Thyroid gland (tissue), 4 donors: ENCODE results near the gene EEA1. TPM values are rescaled to one million over a fixed set of nuclear protein-coding genes. Genes with fewer than 3 reads are reported as not detected.

Experiments
- DNase-seq, 2 donors: peaks; one replicate each; pipeline ENCODE4 v3.0.0-alpha.2; 2019
- H3K27ac ChIP-seq, 3 donors: fragments of 200-600 bp; sonication (generic); 1 replicate in 2 of 3; 2 replicates in 1 of 3; pipeline ENCODE4 v1.5.1; 2016 to 2019; ENCODE audit warnings: mild to moderate bottlenecking in 1 of 3, moderate library complexity in 1 of 3
- H3K27me3 ChIP-seq: fragments of 200-600 bp; sonication (generic); one replicate; pipeline ENCODE4 v1.5.1; 2019
- H3K36me3 ChIP-seq, 2 donors: fragments of 200-600 bp; sonication (generic); one replicate each; pipeline ENCODE4 v1.5.1; 2016 to 2019
- H3K4me1 ChIP-seq, 2 donors: fragments of 200-600 bp; sonication (generic); one replicate each; pipeline ENCODE4 v1.5.1; 2017 to 2019
- H3K4me3 ChIP-seq, 3 donors: fragments of 200-600 bp; sonication (generic); replicated peaks in 1 of 3; 1 replicate in 2 of 3; 2 replicates in 1 of 3; pipeline ENCODE4 v1.5.1; 2016; ENCODE audit warnings: mild to moderate bottlenecking in 1 of 3
- H3K9me3 ChIP-seq: fragments of 200-600 bp; sonication (generic); one replicate; pipeline ENCODE4 v1.5.1; 2017
- CTCF ChIP-seq, 6 experiments: fragments of 200-600 bp in 3 of 6; fragments of 450-650 bp in 3 of 6; sonication (generic) in 3 of 6; IDR thresholded peaks; one replicate each; pipeline ENCODE4 v1.5.1; 2016 to 2019; ENCODE audit warnings: antibody characterized with exemption in 6 of 6, mild to moderate bottlenecking in 2 of 6, inconsistent platforms in 1 of 6, moderate library complexity in 1 of 6
- POLR2A ChIP-seq, 2 donors: fragments of 450-650 bp; IDR thresholded peaks; one replicate each; pipeline ENCODE4 v1.6.1; 2017; ENCODE audit warnings: antibody characterized with exemption in 2 of 2, mild to moderate bottlenecking in 2 of 2, moderate library complexity in 1 of 2
- WGBS, 2 donors: methylation state at CpG; one replicate each; pipeline ENCODE4 v1.1.5; 2017; 5-methylcytosine and 5-hydroxymethylcytosine counted together
- intact Hi-C: fragments of 100-400 bp; cut with DNase I; formaldehyde crosslinking; loops from one replicate; pipeline ENCODE4 v1.15.1; 2023
- total RNA-seq, 4 donors: library from RNA; depleted of rRNA; stranded (reverse); fragments of >200 nt; gene quantifications; one replicate each; pipeline ENCODE4 v1.2.3, GENCODE V29; 2016

EEA1 gene
- total RNA-seq, 4 donors from 2014 or later: 16.0 to 21.8 (median 19.3) TPM

- intact Hi-C loops: no loop called here
- Histone ChIP-seq H3K4me1 (no peaks in the 10 kb centered on the region), H3K9me3 (no peaks in the 10 kb centered on the region), H3K36me3 (no peaks in the 10 kb centered on the region), H3K27ac (no peak overlapping the region), H3K4me3 (no peak overlapping the region), H3K27me3 (no peaks in the 10 kb centered on the region)
- TF ChIP-seq CTCF (IDR thresholded peaks at IDR 0.05): no peak
- TF ChIP-seq POLR2A (IDR thresholded peaks at IDR 0.05): no peak
- DNase-seq: no peak
- 92% methylated on average over 5 of the region's 5 CpGs for WGBS, 2 donors
Observed at GRCh38 chr12:92762773-92763172, 166.3 kb downstream of the EEA1 start.

- intact Hi-C loops: no loop called here
- Histone ChIP-seq H3K4me3 (no peak overlapping the region), H3K9me3 (no peaks in the 10 kb centered on the region), H3K27me3 (no peaks in the 10 kb centered on the region), H3K36me3 (no peaks in the 10 kb centered on the region), H3K27ac (no peak overlapping the region), H3K4me1 (no peaks in the 10 kb centered on the region)
- no peak for DNase-seq
- 59 to 79% methylated on average over 3 of the region's 3 CpGs for WGBS, 2 donors
- no peak for TF ChIP-seq CTCF (IDR thresholded peaks at IDR 0.05)
- TF ChIP-seq POLR2A (IDR thresholded peaks at IDR 0.05): no peak
Observed at GRCh38 chr12:92759634-92760268, 169.3 kb downstream of the EEA1 start.

- 85 to 87% methylated on average over 5 of the region's 5 CpGs for WGBS, 2 donors
- Histone ChIP-seq H3K9me3 (no peaks in the 10 kb centered on the region), H3K27ac (no peak overlapping the region), H3K4me1 (no peaks in the 10 kb centered on the region), H3K4me3 (no peak overlapping the region), H3K27me3 (no peaks in the 10 kb centered on the region), H3K36me3 (no peaks in the 10 kb centered on the region)
- TF ChIP-seq CTCF (IDR thresholded peaks at IDR 0.05) (no peak), POLR2A (IDR thresholded peaks at IDR 0.05) (no peak)
- intact Hi-C loops: no loop called here
- DNase-seq: no peak
Observed at GRCh38 chr12:92757597-92758121, 171.4 kb downstream of the EEA1 start.

- Histone ChIP-seq H3K9me3 (no peaks in the 10 kb centered on the region), H3K4me1 (no peaks in the 10 kb centered on the region), H3K27ac (no peak overlapping the region), H3K27me3 (no peaks in the 10 kb centered on the region), H3K36me3 (no peaks in the 10 kb centered on the region), H3K4me3 (no peak overlapping the region)
- WGBS, 2 donors: 73 to 76% methylated on average over 3 of the region's 3 CpGs
- no peak for DNase-seq
- intact Hi-C loops: no loop called here
- TF ChIP-seq POLR2A (IDR thresholded peaks at IDR 0.05) (no peak), CTCF (IDR thresholded peaks at IDR 0.05) (no peak)
Observed at GRCh38 chr12:92756898-92757596, 172.0 kb downstream of the EEA1 start.
